KMS-11 (cell line): ENCODE data around the gene GIPC2.

ENCODE experiments used
- H2AFZ ChIP-seq: fragments of 200-600 bp; sonication (generic); 2 replicates; pipeline ENCODE4 v1.6.1; 2016; ENCODE audit warnings: antibody characterized with exemption, mixed run types, low read depth
- H3K27ac ChIP-seq: fragments of 200-600 bp; sonication (generic); 2 replicates; pipeline ENCODE4 v1.6.1; 2016; ENCODE audit warnings: mild to moderate bottlenecking, mixed run types
- H3K27me3 ChIP-seq: fragments of 200-600 bp; sonication (generic); 2 replicates; pipeline ENCODE4 v1.6.1; 2017; ENCODE audit warnings: mild to moderate bottlenecking, low read depth, mixed run types, moderate library complexity; ENCODE audit not compliant: insufficient read depth
- H3K36me3 ChIP-seq: fragments of 200-600 bp; sonication (generic); 2 replicates; pipeline ENCODE4 v1.6.1; 2017; ENCODE audit warnings: mild to moderate bottlenecking, mixed run types; ENCODE audit not compliant: insufficient read depth
- H3K4me1 ChIP-seq: fragments of 200-600 bp; sonication (generic); 2 replicates; pipeline ENCODE4 v1.6.1; 2016; ENCODE audit warnings: mild to moderate bottlenecking, low read depth, mixed run types; ENCODE audit not compliant: poor library complexity, severe bottlenecking
- H3K4me2 ChIP-seq: fragments of 200-600 bp; sonication (generic); 2 replicates; pipeline ENCODE4 v1.7.0; 2016; ENCODE audit warnings: mild to moderate bottlenecking, mixed run types
- H3K4me3 ChIP-seq: fragments of 200-600 bp; sonication (generic); IDR thresholded peaks from 2 replicates; pipeline ENCODE4 v1.6.1; 2017; ENCODE audit warnings: low read depth, low read length, mixed read lengths; ENCODE audit not compliant: insufficient read depth
- H3K79me2 ChIP-seq: fragments of 200-600 bp; sonication (generic); 2 replicates; pipeline ENCODE4 v1.6.1; 2016; ENCODE audit warnings: low read depth, mixed run types; ENCODE audit not compliant: insufficient read depth
- H3K9ac ChIP-seq: fragments of 200-600 bp; sonication (generic); 2 replicates; pipeline ENCODE4 v1.6.1; 2016; ENCODE audit warnings: mild to moderate bottlenecking, mixed run types
- H4K20me1 ChIP-seq: fragments of 200-600 bp; sonication (generic); 2 replicates; pipeline ENCODE4 v1.6.1; 2016; ENCODE audit warnings: mild to moderate bottlenecking, mixed run types; ENCODE audit not compliant: insufficient read depth
- CTCF ChIP-seq: fragments of 200-600 bp; sonication (generic); conservative IDR thresholded peaks from 2 replicates; pipeline ENCODE4 v1.6.1; 2017; ENCODE audit warnings: low read depth, mild to moderate bottlenecking, antibody characterized with exemption, low read length, moderate library complexity, mixed read lengths

Gene GIPC2

GRCh38 chr1:78038071-78038470 is 7.7 kb upstream of the GIPC2 start:
- H3K9ac ChIP-seq, result no peak overlapping the region
- H3K27ac ChIP-seq, result no peak overlapping the region
- no peaks in the 10 kb centered on the region for H3K27me3 ChIP-seq
- no peaks in the 10 kb centered on the region for H3K4me1 ChIP-seq
- H3K79me2 ChIP-seq, result no peaks in the 10 kb centered on the region
- no peak overlapping the region for H2AFZ ChIP-seq
- no peak overlapping the region for H3K4me2 ChIP-seq
- H3K4me3 ChIP-seq, result no peak overlapping the region
- no peaks in the 10 kb centered on the region for H4K20me1 ChIP-seq
- no peak for TF ChIP-seq CTCF
- no peaks in the 10 kb centered on the region for H3K36me3 ChIP-seq

- Histone ChIP-seq H3K4me2 (no peak overlapping the region), H3K36me3 (no peaks in the 10 kb centered on the region), H3K27me3 (no peaks in the 10 kb centered on the region), H3K79me2 (no peaks in the 10 kb centered on the region), H3K9ac (no peak overlapping the region), H4K20me1 (no peaks in the 10 kb centered on the region), H3K27ac (no peak overlapping the region), H2AFZ (no peak overlapping the region), H3K4me1 (no peaks in the 10 kb centered on the region), H3K4me3 (no peak overlapping the region)
- no peak for TF ChIP-seq CTCF
Measured at GRCh38 chr1:78038491-78038939, 7.3 kb upstream of the GIPC2 start.

- TF ChIP-seq CTCF, result no peak
- H3K4me1 ChIP-seq, result no peaks in the 10 kb centered on the region
- no peaks in the 10 kb centered on the region for H3K27me3 ChIP-seq
- H3K27ac ChIP-seq, result no peak overlapping the region
- H3K36me3 ChIP-seq, result no peaks in the 10 kb centered on the region
- H3K79me2 ChIP-seq, result no peaks in the 10 kb centered on the region
- no peak overlapping the region for H2AFZ ChIP-seq
- no peak overlapping the region for H3K4me2 ChIP-seq
- H3K9ac ChIP-seq, result no peak overlapping the region
- H3K4me3 ChIP-seq, result no peak overlapping the region
- no peaks in the 10 kb centered on the region for H4K20me1 ChIP-seq
Measured at GRCh38 chr1:78040484-78041089, 5.2 kb upstream of the GIPC2 start.

- no peak for TF ChIP-seq CTCF
- no peaks in the 10 kb centered on the region for H3K27me3 ChIP-seq
- H3K79me2 ChIP-seq, result no peaks in the 10 kb centered on the region
- no peak overlapping the region for H3K27ac ChIP-seq
- H3K36me3 ChIP-seq, result no peaks in the 10 kb centered on the region
- no peak overlapping the region for H3K9ac ChIP-seq
- no peak overlapping the region for H2AFZ ChIP-seq
- no peaks in the 10 kb centered on the region for H3K4me1 ChIP-seq
- H3K4me3 ChIP-seq, result no peak overlapping the region
- no peaks in the 10 kb centered on the region for H4K20me1 ChIP-seq
- no peak overlapping the region for H3K4me2 ChIP-seq
Measured at GRCh38 chr1:78043436-78043835, 2.3 kb upstream of the GIPC2 start.
